NT2/D1 (cell line): ENCODE data around the gene CACNA1D.

Experiments
- SUZ12 ChIP-seq: IDR thresholded peaks from 2 replicates; pipeline ENCODE4 v1.6.1; 2011; ENCODE audit not compliant: insufficient read length, insufficient read depth; ENCODE audit errors: extremely low read depth
- YY1 ChIP-seq: IDR thresholded peaks from 2 replicates; pipeline ENCODE4 v1.6.1; 2011; ENCODE audit not compliant: insufficient read length, insufficient read depth
- ZNF274 ChIP-seq: IDR thresholded peaks from 2 replicates; pipeline ENCODE4 v1.6.1; 2011; ENCODE audit warnings: mild to moderate bottlenecking, low read depth, low read length

DNA sequence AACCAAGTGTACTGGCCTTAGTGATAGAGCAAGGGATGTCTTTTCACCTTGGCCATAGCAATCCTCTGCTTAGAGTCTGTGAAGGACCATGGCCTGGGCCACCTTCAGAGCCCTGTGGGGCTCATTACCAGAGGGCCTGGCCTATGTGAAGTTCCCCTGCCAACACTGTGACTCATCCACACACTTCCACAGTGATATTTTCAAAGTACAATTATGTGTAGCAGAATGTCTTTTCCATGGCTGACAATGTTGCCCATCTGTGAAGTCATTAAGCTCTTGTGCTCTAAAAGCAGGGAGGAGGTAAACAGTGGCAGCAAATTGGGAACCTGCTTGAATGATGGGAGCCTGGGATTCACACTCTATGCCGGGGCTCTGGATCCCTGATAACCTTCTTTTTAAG is 12.2 kb upstream of the CACNA1D start:
- no peak for TF ChIP-seq SUZ12
- no peak for TF ChIP-seq ZNF274
- TF ChIP-seq YY1 = no peak
